GM18508 (cell line): ENCODE results near the gene ZNF74.
"Not testable (repeated sequence)": the region's sequence is repeated elsewhere in the genome, so short reads cannot be mapped to it uniquely, and the experiment has no call there.

Experiments
- ATAC-seq: cut with Tn5 transposase; IDR thresholded peaks from one replicate; pipeline ENCODE4 v1.9.1; 2021; ENCODE audit warnings: moderate number of reproducible peaks; ENCODE audit not compliant: insufficient read depth, unreplicated experiment

The ZNF74 gene

GRCh38 chr22:20374130-20374529 is 19.8 kb upstream of the ZNF74 start:
- not testable (repeated sequence) for ATAC-seq

DNA sequence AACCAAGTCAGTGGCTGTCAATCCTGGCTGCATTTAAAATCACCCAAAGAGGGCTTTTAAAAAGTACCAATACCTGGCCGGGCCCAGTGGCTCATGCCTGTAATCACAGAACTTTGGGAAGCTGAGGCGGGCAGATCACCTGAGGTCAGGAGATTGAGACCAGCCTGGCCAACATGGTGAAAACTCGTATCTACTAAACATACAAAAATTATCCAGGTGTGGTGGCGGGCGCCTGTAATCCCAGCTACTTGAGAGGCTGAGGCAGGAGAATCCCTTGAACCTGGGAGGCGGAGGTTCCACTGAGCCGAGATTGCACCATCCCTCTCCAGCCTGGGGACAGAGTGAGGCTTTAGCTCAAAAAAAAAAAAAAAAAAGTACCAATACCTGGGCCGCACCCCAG is 17.7 kb upstream of the ZNF74 start:
- not testable (repeated sequence) for ATAC-seq

DNA sequence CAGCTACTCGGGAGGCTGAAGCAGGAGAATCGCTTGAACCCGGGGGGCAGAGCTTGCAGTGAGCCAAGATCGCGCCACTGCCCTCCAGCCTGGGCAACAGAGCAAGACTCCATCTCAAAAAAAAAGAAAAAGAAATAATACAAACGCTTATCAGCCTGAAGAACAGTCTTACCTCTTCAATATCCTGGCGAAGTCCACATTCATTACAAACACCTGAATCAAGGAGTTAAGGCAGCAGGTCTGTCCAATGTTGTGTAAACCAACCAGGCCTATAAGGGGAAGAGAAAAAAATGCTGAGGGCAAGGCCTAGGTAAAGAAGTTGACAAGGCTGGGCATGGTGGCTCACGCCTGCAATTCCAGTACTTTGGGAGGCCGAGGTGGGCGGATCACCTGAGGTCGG is 17.0 kb upstream of the ZNF74 start:
- not testable (repeated sequence) for ATAC-seq

DNA sequence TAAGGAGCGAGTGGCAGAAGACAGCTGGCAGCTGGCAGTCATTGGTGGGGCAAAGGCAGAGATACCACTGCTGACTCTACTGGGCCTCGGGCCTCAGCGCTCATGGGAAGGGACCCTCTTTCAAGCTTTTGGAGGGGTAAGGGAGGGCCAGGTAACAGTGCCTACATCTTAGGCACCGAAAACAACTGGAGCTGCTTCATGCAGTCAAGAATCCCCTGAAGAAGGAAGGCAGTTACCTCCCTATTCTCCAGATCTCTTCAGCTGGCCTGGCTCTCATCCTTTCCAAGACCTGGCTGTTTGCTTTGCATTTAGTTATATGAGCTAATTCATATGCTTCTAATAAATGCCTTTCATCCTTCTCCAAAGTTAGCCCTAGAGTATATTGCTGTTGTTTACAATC is 15.8 kb upstream of the ZNF74 start:
- no peak for ATAC-seq

DNA sequence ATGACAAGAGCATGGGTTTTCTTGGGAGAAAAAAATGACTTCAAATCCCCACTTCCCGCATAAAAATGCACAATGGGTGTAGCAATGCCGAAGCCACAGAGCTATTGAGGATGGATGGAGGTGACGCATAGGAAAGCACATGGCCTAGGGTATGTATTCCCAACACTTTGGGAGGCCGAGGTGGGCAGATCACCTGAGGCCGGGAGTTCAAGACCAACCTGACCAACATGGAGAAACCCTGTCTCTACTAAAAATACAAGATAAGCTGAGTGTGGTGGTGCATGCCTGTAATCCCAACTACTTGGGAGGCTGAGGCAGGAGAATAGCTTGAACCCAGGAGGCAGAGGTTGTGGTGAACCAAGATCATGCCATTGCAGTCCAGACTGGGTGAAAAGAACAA is 15.3 kb upstream of the ZNF74 start:
- ATAC-seq = not testable (repeated sequence)

DNA sequence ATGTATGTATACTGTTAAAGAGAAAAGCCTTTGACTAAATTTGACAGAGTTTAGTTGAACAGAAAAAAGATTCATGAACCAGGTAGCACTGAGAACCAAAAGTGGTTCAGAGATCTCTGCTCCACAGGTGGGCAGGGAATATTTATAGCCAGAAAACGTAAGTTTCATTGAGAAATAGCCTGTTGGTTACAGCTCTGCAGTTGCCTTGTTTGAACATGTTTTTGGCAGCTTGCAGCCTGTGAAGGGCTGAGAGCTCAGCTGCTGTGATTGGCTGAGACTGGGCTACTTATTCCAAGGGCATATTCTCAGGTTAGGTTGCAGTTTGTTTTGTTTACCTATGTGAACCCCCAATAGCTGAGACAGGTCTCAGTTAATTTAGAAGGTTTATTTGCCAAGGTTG is 13.5 kb upstream of the ZNF74 start:
- ATAC-seq = no peak

DNA sequence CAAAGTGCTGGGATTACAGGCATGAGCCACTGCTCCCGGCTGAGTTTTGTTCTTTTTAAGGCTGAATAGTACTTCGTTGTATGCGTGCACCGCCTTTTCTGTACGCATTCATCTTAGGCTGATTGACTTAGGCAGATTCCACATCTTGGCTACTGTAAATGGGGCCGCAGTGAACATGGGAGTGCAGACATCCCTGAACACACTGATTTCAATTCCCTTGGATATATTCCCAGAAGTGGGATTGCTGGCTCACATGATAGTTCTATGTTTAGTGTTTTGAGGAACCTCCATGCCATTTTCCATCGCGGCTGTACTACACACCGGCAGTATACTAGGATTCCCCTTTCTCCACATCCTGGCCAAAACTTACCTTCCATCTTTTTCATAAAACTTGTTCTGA is 10.4 kb upstream of the ZNF74 start:
- ATAC-seq = no peak

GRCh38 chr22:20384171-20384570 is 9.8 kb upstream of the ZNF74 start:
- no peak for ATAC-seq

- ATAC-seq = no peak
Measured at GRCh38 chr22:20384865-20385264, 9.1 kb upstream of the ZNF74 start.

- ATAC-seq = no peak
Measured at GRCh38 chr22:20386336-20386735, 7.6 kb upstream of the ZNF74 start.

DNA sequence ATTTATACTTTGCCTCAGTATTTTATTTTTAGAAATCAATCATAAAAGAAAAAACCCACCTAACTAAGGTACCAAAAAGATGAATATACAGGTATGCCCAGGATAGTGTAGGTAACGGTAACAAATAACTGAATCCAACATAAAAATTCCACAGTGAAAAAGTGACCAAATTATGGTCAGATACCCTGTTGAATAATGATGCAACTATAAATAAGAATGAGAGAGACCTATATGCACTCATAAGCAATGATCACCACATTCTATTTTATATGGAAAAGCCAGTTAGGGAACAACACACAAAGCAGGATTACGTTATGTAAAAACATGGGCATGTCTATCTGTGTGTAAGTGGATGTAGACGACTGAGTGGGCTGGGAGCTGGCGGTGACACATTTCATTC is 7.0 kb upstream of the ZNF74 start:
- no peak for ATAC-seq

DNA sequence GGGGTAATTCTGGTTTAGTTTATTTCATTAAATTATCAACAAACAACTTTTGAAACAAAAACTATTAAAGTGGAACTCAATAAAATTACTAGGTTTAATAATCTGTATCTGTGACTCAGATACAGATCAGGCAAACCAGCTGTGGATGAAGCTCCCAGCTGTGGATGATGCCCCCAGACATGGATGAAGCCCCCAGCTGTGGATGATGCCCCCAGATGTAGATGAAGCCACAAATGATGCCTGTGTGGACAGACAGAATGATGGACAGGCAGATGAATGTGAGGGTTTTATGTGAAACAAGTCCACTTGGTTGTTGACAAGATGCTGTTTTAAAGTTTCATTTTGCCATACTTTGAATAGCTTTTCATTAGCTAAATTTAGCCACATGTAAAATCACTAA is 5.8 kb upstream of the ZNF74 start:
- ATAC-seq = no peak

DNA sequence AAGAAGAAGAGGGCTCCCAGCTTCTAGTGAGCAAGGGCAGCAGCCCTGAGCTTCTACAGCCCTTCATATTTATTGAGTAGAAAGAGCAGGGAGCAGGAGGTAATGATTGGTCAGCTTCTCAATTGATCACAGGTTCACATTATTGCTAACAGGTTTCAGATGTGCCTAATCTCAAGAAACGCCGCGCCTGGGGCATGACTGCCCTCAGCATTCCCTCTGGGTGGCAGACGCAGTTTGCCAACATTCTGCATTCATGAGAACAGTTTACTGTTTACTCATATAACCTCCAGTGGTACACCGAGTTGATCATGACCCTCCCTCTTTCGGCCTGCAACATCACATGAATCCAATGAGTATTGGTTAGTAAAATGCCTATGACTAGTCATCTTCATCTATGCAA is 4.7 kb upstream of the ZNF74 start:
- no peak for ATAC-seq

- no peak for ATAC-seq
Measured at GRCh38 chr22:20390394-20390907, 3.5 kb upstream of the ZNF74 start.

DNA sequence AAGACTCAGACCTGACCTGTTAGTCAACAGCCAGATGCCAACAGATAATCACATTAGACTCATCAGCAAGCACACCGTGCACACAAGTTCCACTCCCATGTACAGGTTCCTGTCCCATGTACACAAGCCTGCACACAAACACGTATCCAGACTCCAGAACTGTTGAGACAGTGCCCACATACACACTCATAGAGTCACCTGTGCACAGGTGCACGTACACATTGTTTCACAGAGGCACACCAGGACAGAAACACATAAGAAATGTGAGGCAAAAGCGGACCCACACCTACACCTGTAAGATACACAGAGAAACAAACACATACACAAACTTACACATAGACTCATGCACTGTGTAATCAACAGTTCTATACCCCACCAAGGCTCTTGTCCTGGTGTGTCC is 2.7 kb upstream of the ZNF74 start:
- no peak for ATAC-seq

GRCh38 chr22:20392365-20392881 is 1.5 kb upstream of the ZNF74 start:
- ATAC-seq = not testable (repeated sequence)

DNA sequence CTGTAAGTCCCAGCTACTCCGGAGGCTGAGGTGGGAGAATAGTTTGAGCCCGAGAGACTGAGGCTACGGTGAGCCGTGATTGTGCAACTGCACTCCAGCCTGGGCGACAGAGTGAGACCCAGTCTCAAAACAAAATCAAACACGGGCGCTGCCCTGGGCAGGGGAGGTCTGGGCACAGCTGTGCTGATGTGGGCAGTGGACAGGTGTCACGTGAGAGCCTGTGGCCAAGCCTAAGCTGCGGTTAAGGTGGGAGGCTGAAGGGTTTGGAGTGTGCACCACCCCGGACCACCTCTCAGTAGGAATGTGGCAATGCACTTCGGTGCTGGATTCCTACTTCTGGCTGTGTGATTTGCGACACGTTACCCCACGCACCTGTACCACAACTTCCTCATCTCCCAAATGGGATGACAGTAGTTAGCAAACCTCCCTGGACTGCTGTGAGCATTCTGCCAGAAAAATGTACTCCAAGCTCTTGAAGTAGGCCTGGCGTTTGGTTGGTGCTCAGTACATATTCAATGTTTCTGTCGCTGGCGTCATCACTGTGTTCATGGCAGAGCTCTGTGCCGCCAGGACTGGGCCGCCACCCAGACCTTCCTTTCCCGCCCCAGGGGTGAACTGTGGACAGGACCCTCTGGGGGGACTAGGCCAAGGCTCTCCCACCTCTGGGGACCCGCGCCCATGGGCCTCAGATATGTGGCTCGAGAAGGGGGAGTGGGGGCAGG is 807 bp upstream of the ZNF74 start:
- no peak for ATAC-seq

GRCh38 chr22:20395181-20395906 is 1.4 kb downstream of the ZNF74 start:
- ATAC-seq = no peak

GRCh38 chr22:20395907-20396287 is 1.9 kb downstream of the ZNF74 start:
- ATAC-seq = no peak

- no peak for ATAC-seq
Measured at GRCh38 chr22:20396639-20397038, 2.7 kb downstream of the ZNF74 start.

GRCh38 chr22:20397498-20397897 is 3.5 kb downstream of the ZNF74 start:
- no peak for ATAC-seq

DNA sequence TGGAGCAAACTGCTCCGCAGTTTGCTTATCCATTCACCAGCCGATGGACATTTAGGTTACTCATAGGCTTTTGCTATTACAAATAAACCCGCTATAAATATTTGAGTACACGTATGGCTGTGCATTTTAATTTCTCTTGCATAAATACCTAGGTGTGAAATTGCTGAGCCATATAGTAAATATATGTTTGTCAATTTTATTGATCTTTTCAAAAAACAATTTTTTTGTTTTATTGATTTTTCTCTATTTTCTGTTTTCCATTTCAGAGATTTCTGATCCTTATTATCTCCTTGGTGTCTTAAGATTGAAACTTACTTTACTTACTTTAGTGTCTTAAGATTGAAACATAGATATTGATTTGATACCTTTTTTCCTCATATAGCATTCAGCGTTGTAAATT is 4.5 kb downstream of the ZNF74 start:
- ATAC-seq = no peak
